MM.1S (cell line): ENCODE results near the gene MACROD1.

Experiments used
- DNase-seq: peaks from one replicate; pipeline ENCODE4 v3.0.0-alpha.2; 2015
- H2AFZ ChIP-seq: fragments of 300-600 bp; sonication (generic); 2 replicates; pipeline ENCODE4 v1.6.0; 2016; ENCODE audit warnings: antibody characterized with exemption, low read length
- H3F3A ChIP-seq: fragments of 300-600 bp; sonication (generic); 2 replicates; pipeline ENCODE4 v1.6.1; 2016; ENCODE audit warnings: mild to moderate bottlenecking, antibody characterized with exemption, low read length, moderate library complexity, mixed read lengths; ENCODE audit not compliant: insufficient read depth
- H3K27ac ChIP-seq: fragments of 300-600 bp; sonication (generic); 2 replicates; pipeline ENCODE4 v1.5.1; 2016; ENCODE audit warnings: mild to moderate bottlenecking, low read length
- H3K27me3 ChIP-seq: fragments of 300-600 bp; sonication (generic); replicated peaks from 2 replicates; pipeline ENCODE4 v1.6.0; 2016; ENCODE audit warnings: low read length; ENCODE audit not compliant: insufficient read depth
- H3K36me3 ChIP-seq: fragments of 300-600 bp; sonication (generic); replicated peaks from 2 replicates; pipeline ENCODE4 v1.6.1; 2016; ENCODE audit warnings: mild to moderate bottlenecking, low read length, mixed read lengths; ENCODE audit not compliant: insufficient read depth
- H3K4me1 ChIP-seq: fragments of 300-600 bp; sonication (generic); 2 replicates; pipeline ENCODE4 v1.6.1; 2016; ENCODE audit warnings: low read length, mixed read lengths
- H3K4me2 ChIP-seq: fragments of 300-600 bp; sonication (generic); 2 replicates; pipeline ENCODE4 v1.6.0; 2016; ENCODE audit warnings: low read depth, low read length
- H3K4me3 ChIP-seq: fragments of 300-600 bp; sonication (generic); 2 replicates; pipeline ENCODE4 v1.5.1; 2016; ENCODE audit warnings: low read length, mixed read lengths
- H3K79me2 ChIP-seq: fragments of 300-600 bp; sonication (generic); 2 replicates; pipeline ENCODE4 v1.6.1; 2016; ENCODE audit warnings: mixed run types, low read length, mixed read lengths
- H3K9ac ChIP-seq: fragments of 300-600 bp; sonication (generic); 2 replicates; pipeline ENCODE4 v1.6.1; 2016; ENCODE audit warnings: low read length, mixed read lengths
- H3K9me2 ChIP-seq: fragments of 300-600 bp; sonication (generic); replicated peaks from 2 replicates; pipeline ENCODE4 v1.6.1; 2016; ENCODE audit warnings: mild to moderate bottlenecking, low read length, mixed read lengths; ENCODE audit not compliant: insufficient read depth
- H3K9me3 ChIP-seq: fragments of 300-600 bp; sonication (generic); replicated peaks from 2 replicates; pipeline ENCODE4 v1.6.1; 2016; ENCODE audit warnings: mild to moderate bottlenecking, low read length, mixed read lengths; ENCODE audit not compliant: insufficient read depth
- H4K20me1 ChIP-seq: fragments of 300-600 bp; sonication (generic); 2 replicates; pipeline ENCODE4 v1.6.1; 2016; ENCODE audit warnings: mild to moderate bottlenecking, low read length, moderate library complexity, mixed read lengths; ENCODE audit not compliant: insufficient read depth
- EZH2 ChIP-seq: fragments of 300-600 bp; sonication (generic); optimal IDR thresholded peaks from 2 replicates; pipeline ENCODE3; 2017; ENCODE audit warnings: low read depth, mild to moderate bottlenecking, antibody characterized with exemption, low read length, mixed read lengths
- EZH2phosphoT487 ChIP-seq: fragments of 300-600 bp; sonication (generic); IDR thresholded peaks from 2 replicates; pipeline ENCODE4 v1.6.1; 2018; ENCODE audit warnings: antibody characterized with exemption, low read length
- TF ChIP-seq, protein P1 (sequence below): fragments of 300-600 bp; sonication (generic); IDR thresholded peaks from 2 replicates; pipeline ENCODE4 v1.5.1; 2016; ENCODE audit warnings: antibody characterized with exemption, low read length, mixed read lengths

MACROD1 gene

DNA sequence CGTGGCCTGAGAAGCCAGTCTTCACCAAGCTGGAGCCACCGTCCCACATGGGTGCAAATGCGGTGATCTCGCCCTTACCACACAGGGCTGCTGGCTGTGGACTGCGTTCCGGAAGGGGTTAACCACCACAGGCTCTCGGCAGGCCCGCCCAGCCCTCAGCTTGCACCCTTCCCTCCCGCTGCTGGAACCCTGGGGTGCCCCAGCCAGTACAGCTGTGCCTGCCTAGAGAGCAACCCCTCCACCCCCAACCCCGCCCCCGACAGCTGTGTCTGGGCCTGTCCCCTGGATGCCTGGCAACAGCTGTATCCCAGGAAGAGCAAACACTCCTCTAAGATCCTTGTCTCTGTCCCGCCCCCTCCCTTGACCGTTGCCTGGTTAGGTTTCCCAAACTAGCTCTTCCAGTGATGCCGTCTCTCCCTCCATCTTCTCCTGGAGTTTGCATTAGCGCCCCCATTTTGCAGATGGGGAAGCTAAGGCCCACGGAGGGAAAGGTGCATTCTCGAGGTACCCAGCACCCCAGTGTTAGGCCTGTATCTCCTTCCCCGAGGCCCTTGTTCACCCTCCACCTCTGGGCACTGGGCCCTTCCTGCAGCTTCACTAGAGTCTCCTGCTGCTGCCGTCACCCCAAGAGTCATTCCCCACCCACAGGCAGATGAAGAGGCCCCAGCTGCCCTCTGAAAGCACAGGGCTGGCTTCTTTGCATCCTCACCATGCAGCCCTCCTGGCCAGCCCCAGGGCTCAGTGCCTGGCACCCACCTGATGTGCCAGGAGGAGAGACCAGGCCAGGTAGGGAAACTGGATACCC lies 204.1 kb downstream of the MACROD1 start:
- no peak for DNase-seq

DNA sequence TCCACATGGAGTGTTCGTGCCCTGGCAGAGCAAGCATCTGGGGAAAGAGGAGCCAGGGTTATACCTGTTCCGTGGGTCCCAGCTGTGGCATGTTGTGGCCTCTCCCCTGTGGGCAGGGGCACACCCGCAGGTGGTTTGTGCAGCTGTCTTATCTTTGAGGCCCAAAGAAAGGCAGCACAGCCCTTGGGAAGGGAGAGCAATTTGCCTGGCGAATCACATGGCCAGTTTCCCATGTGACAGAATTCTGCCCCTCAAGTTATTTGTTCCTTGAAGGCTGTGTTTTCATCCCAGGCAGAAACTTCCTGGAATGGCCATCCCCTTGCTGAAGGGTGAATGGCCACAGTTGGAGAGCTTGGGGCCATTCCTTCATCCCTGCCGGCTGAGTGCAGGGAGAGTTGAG lies 207.9 kb downstream of the MACROD1 start:
- H3K36me3 ChIP-seq = no peaks in the 10 kb centered on the region

More for the DNA sequence above, 204.1 kb downstream of the MACROD1 start:
- no peaks in the 10 kb centered on the region for H3K36me3 ChIP-seq
- no peaks in the 10 kb centered on the region for H3K4me1 ChIP-seq
- H4K20me1 ChIP-seq = no peaks in the 10 kb centered on the region
- no peaks in the 10 kb centered on the region for H3F3A ChIP-seq
- TF ChIP-seq EZH2phosphoT487 = no peak
- no peak for TF ChIP-seq EZH2
- TF ChIP-seq, protein P1, sequence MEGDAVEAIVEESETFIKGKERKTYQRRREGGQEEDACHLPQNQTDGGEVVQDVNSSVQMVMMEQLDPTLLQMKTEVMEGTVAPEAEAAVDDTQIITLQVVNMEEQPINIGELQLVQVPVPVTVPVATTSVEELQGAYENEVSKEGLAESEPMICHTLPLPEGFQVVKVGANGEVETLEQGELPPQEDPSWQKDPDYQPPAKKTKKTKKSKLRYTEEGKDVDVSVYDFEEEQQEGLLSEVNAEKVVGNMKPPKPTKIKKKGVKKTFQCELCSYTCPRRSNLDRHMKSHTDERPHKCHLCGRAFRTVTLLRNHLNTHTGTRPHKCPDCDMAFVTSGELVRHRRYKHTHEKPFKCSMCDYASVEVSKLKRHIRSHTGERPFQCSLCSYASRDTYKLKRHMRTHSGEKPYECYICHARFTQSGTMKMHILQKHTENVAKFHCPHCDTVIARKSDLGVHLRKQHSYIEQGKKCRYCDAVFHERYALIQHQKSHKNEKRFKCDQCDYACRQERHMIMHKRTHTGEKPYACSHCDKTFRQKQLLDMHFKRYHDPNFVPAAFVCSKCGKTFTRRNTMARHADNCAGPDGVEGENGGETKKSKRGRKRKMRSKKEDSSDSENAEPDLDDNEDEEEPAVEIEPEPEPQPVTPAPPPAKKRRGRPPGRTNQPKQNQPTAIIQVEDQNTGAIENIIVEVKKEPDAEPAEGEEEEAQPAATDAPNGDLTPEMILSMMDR = no peak
- H3K9me3 ChIP-seq = no peaks in the 10 kb centered on the region
- no peak overlapping the region for H3K27ac ChIP-seq
- H3K79me2 ChIP-seq = no peaks in the 10 kb centered on the region
- H3K4me2 ChIP-seq = no peak overlapping the region
- no peak overlapping the region for H3K9ac ChIP-seq
- no peak overlapping the region for H2AFZ ChIP-seq
- H3K27me3 ChIP-seq = no peaks in the 10 kb centered on the region
- H3K4me3 ChIP-seq = no peak overlapping the region
- H3K9me2 ChIP-seq = no peaks in the 10 kb centered on the region

DNA sequence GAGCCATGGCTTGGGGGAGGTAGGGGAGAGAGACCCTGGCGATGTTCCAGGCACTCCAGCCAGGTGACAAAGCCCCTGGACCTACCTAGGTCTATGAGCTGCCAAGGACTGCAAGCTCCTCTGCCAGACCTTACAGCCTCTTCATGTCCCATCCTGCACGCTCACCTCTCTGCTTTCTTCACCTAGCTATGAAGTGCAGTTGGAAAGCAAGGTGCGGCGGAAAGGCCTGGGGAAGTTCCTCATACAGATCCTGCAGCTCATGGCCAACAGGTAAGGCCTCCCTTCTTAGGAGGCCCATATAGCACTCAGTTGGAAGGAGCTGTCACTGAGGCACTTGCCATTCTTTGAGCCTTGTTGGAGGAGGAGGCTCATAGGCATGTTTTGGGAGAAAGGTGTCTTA lies 213.3 kb downstream of the MACROD1 start:
- H3K9me3 ChIP-seq = no peaks in the 10 kb centered on the region
- no peak overlapping the region for H3K9ac ChIP-seq
- H3K27ac ChIP-seq = no peak overlapping the region
- no peak overlapping the region for H2AFZ ChIP-seq
- H3F3A ChIP-seq = no peaks in the 10 kb centered on the region; the same call in 1 of the 2 replicates
- H3K4me3 ChIP-seq = no peak overlapping the region
- no peaks in the 10 kb centered on the region for H3K36me3 ChIP-seq
- no peak for DNase-seq
- no peaks in the 10 kb centered on the region; the same call in 1 of the 2 replicates for H3K79me2 ChIP-seq
- no peaks in the 10 kb centered on the region for H3K27me3 ChIP-seq
- H3K4me2 ChIP-seq = no peak overlapping the region
- H3K4me1 ChIP-seq = no peaks in the 10 kb centered on the region
- H4K20me1 ChIP-seq = no peaks in the 10 kb centered on the region
- H3K9me2 ChIP-seq = no peaks in the 10 kb centered on the region
- TF ChIP-seq EZH2 (no peak), EZH2phosphoT487 (no peak)
- TF ChIP-seq, protein P1 = no peak

More for the DNA sequence above, 207.9 kb downstream of the MACROD1 start:
- Histone ChIP-seq H2AFZ (no peak overlapping the region), H3K9me2 (no peaks in the 10 kb centered on the region), H3K9me3 (no peaks in the 10 kb centered on the region), H3F3A (no peaks in the 10 kb centered on the region), H3K79me2 (no peaks in the 10 kb centered on the region), H3K27ac (no peak overlapping the region), H4K20me1 (no peaks in the 10 kb centered on the region), H3K4me3 (no peak overlapping the region), H3K4me1 (no peaks in the 10 kb centered on the region), H3K27me3 (no peaks in the 10 kb centered on the region), H3K4me2 (no peak overlapping the region), H3K9ac (no peak overlapping the region)
- no peak for DNase-seq
- TF ChIP-seq, protein P1 = no peak
- no peak for TF ChIP-seq EZH2
- TF ChIP-seq EZH2phosphoT487 = no peak
